ENCODE results near the gene TOPAZ1.

GRCh38 chr3:44208086-44208485 is 33.6 kb upstream of the TOPAZ1 start:
- TF ChIP-seq CTCF (IDR thresholded peaks at IDR 0.05) (no peak), EZH2 (IDR thresholded peaks at IDR 0.05) (no peak), EZH2phosphoT487 (IDR thresholded peaks at IDR 0.05) (no peak)

Measured in neural progenitor cell (in vitro differentiated cells).